HepG2 (cell line): ENCODE measurements around the gene CARD9. TPM values are rescaled to one million over a fixed set of nuclear protein-coding genes. Genes with fewer than 3 reads are reported as not detected.
A peak's percentile ranks its signal among the peaks of the same experiment; 100 is the strongest.

Experiments
- ATAC-seq: fragments of 200-7000 bp; cut with Tn5 transposase; 3 replicates; pipeline ENCODE4 v1.9.1; 2020; ENCODE audit warnings: mild to moderate bottlenecking, moderate library complexity
- BruUV-seq: library from RNA; stranded (reverse); fragments of 400-500 nt; replicated peaks from 2 replicates; lab custom pipeline; 2021; lab: Mats Ljungman, UMichigan
- CTCF ChIA-PET: fragments of 300-600 bp; formaldehyde crosslinking; extraction: SDS; loops from one replicate; lab custom pipeline; 2021; ENCODE audit warnings: low total read pairs, inconsistent platforms, low intra/inter-chr PET ratio; lab: Yijun Ruan, JAX
- POLR2A ChIA-PET: fragments of 350-600 bp; sonication (Branson Sonifier 250); formaldehyde crosslinking; loops from one replicate; lab custom pipeline; 2020; ENCODE audit warnings: antibody characterized with exemption, inconsistent platforms; lab: Yijun Ruan, JAX
- DNase-seq: peaks from one replicate; pipeline ENCODE4 v3.0.0-alpha.2; 2015; ENCODE audit warnings: low spot score
- FAIRE-seq: peaks from 3 replicates; lab custom pipeline; 2011; peaks lifted over from hg19 to GRCh38; lab: Jason Lieb, UNC
- H2AFZ ChIP-seq: one replicate; pipeline ENCODE4 v1.6.1; 2011; ENCODE audit warnings: low read length, inconsistent platforms
- H3K27ac ChIP-seq: fragments of 300-600 bp; 3 replicates; pipeline ENCODE4 v1.8.0; 2011; ENCODE audit warnings: mixed run types, mild to moderate bottlenecking, mixed read lengths, low read length, inconsistent platforms; ENCODE audit not compliant: insufficient read depth; ENCODE audit errors: extremely low read length
- H3K27me3 ChIP-seq, 2 experiments: fragments of 200-600 bp in 1 of 2; 2 replicates in 1 of 2; 3 replicates in 1 of 2; pipeline versions ENCODE4 v1.6.0 to v1.8.0; 2011; ENCODE audit warnings: low read length in 2 of 2, mild to moderate bottlenecking in 2 of 2, moderate library complexity in 2 of 2, inconsistent platforms in 1 of 2; ENCODE audit not compliant: insufficient read depth in 2 of 2, control insufficient read depth in 1 of 2
- H3K36me3 ChIP-seq, 2 experiments: fragments of 200-600 bp in 1 of 2; replicated peaks in 1 of 2; 2 replicates in 1 of 2; 3 replicates in 1 of 2; pipeline versions ENCODE4 v1.5.1 to v1.8.0; 2011; ENCODE audit warnings: low read length in 2 of 2, inconsistent platforms in 1 of 2; ENCODE audit not compliant: insufficient read depth in 2 of 2, control insufficient read depth in 1 of 2
- H3K4me1 ChIP-seq: 2 replicates; pipeline ENCODE4 v1.5.1; 2012; ENCODE audit warnings: low read length, inconsistent platforms; ENCODE audit not compliant: insufficient read depth
- H3K4me2 ChIP-seq: 2 replicates; pipeline ENCODE4 v1.6.0; 2011; ENCODE audit warnings: low read depth, low read length, inconsistent platforms
- H3K4me3 ChIP-seq, 3 experiments: fragments of 200-600 bp in 1 of 3; sonication (generic), shearing (Covaris generic) in 1 of 3; replicated peaks in 1 of 3; 2 replicates each; pipeline ENCODE4 v1.5.1; 2011 to 2016; ENCODE audit warnings: low read length in 3 of 3, inconsistent platforms in 2 of 3, low read depth in 2 of 3, mild to moderate bottlenecking in 2 of 3, control low read depth in 1 of 3, mixed read lengths in 1 of 3; ENCODE audit not compliant: insufficient read depth in 1 of 3
- H3K79me2 ChIP-seq: one replicate; pipeline ENCODE4 v1.6.1; 2011; ENCODE audit warnings: low read length, inconsistent platforms; ENCODE audit not compliant: insufficient read depth
- H3K9ac ChIP-seq: 2 replicates; pipeline ENCODE4 v1.6.0; 2011; ENCODE audit warnings: mild to moderate bottlenecking, low read depth, low read length, inconsistent platforms; ENCODE audit not compliant: insufficient read depth
- H3K9me3 ChIP-seq: 2 replicates; pipeline ENCODE4 v1.5.1; 2012; ENCODE audit warnings: mild to moderate bottlenecking, low read length
- H4K20me1 ChIP-seq: 2 replicates; pipeline ENCODE4 v1.6.0; 2011; ENCODE audit warnings: inconsistent platforms, mild to moderate bottlenecking, low read length, moderate library complexity; ENCODE audit not compliant: insufficient read depth
- FOSL2 ChIP-seq: sonication (generic); formaldehyde crosslinking; IDR thresholded peaks from 2 replicates; pipeline ENCODE4 v1.4.0; 2020; ENCODE audit warnings: missing genetic modification reagents
- HOXD1 ChIP-seq: sonication (generic); formaldehyde crosslinking; IDR thresholded peaks from 2 replicates; pipeline ENCODE4 v1.5.0; 2020; ENCODE audit warnings: missing genetic modification reagents
- KAT2B ChIP-seq: fragments of 150-350 bp; IDR thresholded peaks from 2 replicates; pipeline ENCODE4 v1.6.1; 2014; ENCODE audit warnings: low read depth, low read length, borderline replicate concordance
- MBD4 ChIP-seq: IDR thresholded peaks from 2 replicates; pipeline ENCODE4 v1.6.1; 2012; ENCODE audit warnings: low read length, inconsistent platforms, borderline replicate concordance
- MEF2D ChIP-seq: sonication (generic); formaldehyde crosslinking; IDR thresholded peaks from 2 replicates; pipeline ENCODE4 v1.5.1; 2020; ENCODE audit warnings: mild to moderate bottlenecking, missing genetic modification reagents
- MXD4 ChIP-seq: IDR thresholded peaks from 2 replicates; pipeline ENCODE4 v1.6.1; 2016; ENCODE audit warnings: mild to moderate bottlenecking, missing biosample characterization, missing genetic modification reagents
- TP53 ChIP-seq: sonication (generic); formaldehyde crosslinking; conservative IDR thresholded peaks from 2 replicates; pipeline ENCODE4 v1.4.0; 2020; ENCODE audit warnings: missing genetic modification reagents
- WGBS: methylation state at CpG from one replicate; pipeline ENCODE4 v1.1.6; 2017; ENCODE audit warnings: low lambda C conversion rate; 5-methylcytosine and 5-hydroxymethylcytosine counted together
- in situ Hi-C: cut with HindIII; loops from 2 replicates; pipeline ENCODE4 v1.10.0; 2017; ENCODE audit warnings: low pct_unique_long_range_greater_than_20kb; ENCODE audit not compliant: extremely low pct_ligation_motif_present
- intact Hi-C: fragments of 100-400 bp; cut with micrococcal nuclease; formaldehyde crosslinking; loops from one replicate; pipeline ENCODE4 v1.10.0; 2022; ENCODE audit not compliant: unreplicated experiment
- polyA plus RNA-seq, 8 experiments: library from polyadenylated mRNA; depleted of rRNA in 3 of 8; stranded (reverse) in 7 of 8; unstranded in 1 of 8; fragments of >200 nt; fragmentation: Illumina TruSeq in 4 of 8; extraction: Trizol in 4 of 8; gene quantifications; 2 replicates each; pipeline versions ENCODE4 v1.2.1 to v1.2.3, GENCODE V29; 2011 to 2016; ENCODE audit warnings: low read depth in 4 of 8, missing spikeins in 1 of 8, mixed read lengths in 1 of 8; ENCODE audit not compliant: insufficient read depth in 1 of 8
- total RNA-seq, 5 experiments: library from RNA; depleted of rRNA; stranded (reverse); fragments of >200 nt; fragmentation: Illumina TruSeq; extraction: Trizol; gene quantifications; 2 replicates each; pipeline ENCODE4 v1.2.3, GENCODE V29; 2016; ENCODE audit warnings: low read depth in 1 of 5
- TF ChIP-seq, protein P1 (sequence below): sonication (generic); formaldehyde crosslinking; IDR thresholded peaks from 2 replicates; pipeline ENCODE4 v1.4.0; 2020; ENCODE audit warnings: missing genetic modification reagents

Gene CARD9
- total and polyA plus RNA-seq, 2 of the 13 experiments (the other 11 are each of a cell fraction or from before 2014, with no cell fraction given) = 3.3 to 7.4 TPM

DNA sequence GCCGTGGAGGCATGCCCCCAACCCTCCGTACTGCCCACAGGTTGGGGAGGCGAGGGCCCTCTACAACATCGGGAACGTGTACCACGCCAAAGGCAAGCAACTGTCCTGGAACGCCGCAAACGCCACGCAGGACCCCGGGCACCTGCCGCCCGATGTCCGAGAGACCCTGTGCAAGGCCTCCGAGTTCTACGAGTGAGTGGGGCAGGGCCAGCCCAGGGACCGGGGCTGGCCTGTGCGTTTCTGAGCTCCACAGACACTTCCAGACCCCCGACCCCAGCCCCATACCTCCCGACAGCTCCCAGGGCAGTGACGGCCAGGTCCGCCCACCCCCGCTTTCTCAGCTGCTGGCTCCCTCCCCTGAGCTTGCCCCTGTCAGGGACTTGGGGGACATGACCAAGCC lies 36.6 kb downstream of the CARD9 start:
- no TSS peak for BruUV-seq
- H2AFZ ChIP-seq = no peak overlapping the region
- no peak overlapping the region for H3K27ac ChIP-seq
- H3K27me3 ChIP-seq = peaks cover 7 to 15% of the 10 kb centered on the region in 2 experiments; a peak in 3 of 5 replicates
- CTCF ChIA-PET = no interaction called here
- POLR2A ChIA-PET = interaction anchor here (1.0 kb wide), 1 partner anchor 9 kb away, joined by 4 read pairs; no protein-coding TSS in a partner anchor
- no peaks in the 10 kb centered on the region for H4K20me1 ChIP-seq
- no peaks in the 10 kb centered on the region for H3K36me3 ChIP-seq
- peaks cover 27% of the 10 kb centered on the region for H3K4me1 ChIP-seq
- in situ Hi-C loops = loop anchor here (25.0 kb wide), 1 partner anchor 300 kb away; no protein-coding TSS in a partner anchor
- DNase-seq (no peak), ATAC-seq (no peak), FAIRE-seq (no peak)
- intact Hi-C loops = loop anchor here (5.0 kb wide), 1 partner anchor 35 kb away; the partner anchor contains the start of gene CARD9
- no peak overlapping the region for H3K9ac ChIP-seq
- H3K79me2 ChIP-seq = no peaks in the 10 kb centered on the region
- TF ChIP-seq KAT2B = no peak
- no peak for TF ChIP-seq MBD4
- no peak for TF ChIP-seq HOXD1 (CRISPR knock-in tag)
- no peak for TF ChIP-seq TP53 (CRISPR knock-in tag)
- H3K4me2 ChIP-seq = no peak overlapping the region
- WGBS = 81% methylated on average over 9 of the region's 23 CpGs
- H3K4me3 ChIP-seq = no peak overlapping the region
- no peaks in the 10 kb centered on the region for H3K9me3 ChIP-seq

DNA sequence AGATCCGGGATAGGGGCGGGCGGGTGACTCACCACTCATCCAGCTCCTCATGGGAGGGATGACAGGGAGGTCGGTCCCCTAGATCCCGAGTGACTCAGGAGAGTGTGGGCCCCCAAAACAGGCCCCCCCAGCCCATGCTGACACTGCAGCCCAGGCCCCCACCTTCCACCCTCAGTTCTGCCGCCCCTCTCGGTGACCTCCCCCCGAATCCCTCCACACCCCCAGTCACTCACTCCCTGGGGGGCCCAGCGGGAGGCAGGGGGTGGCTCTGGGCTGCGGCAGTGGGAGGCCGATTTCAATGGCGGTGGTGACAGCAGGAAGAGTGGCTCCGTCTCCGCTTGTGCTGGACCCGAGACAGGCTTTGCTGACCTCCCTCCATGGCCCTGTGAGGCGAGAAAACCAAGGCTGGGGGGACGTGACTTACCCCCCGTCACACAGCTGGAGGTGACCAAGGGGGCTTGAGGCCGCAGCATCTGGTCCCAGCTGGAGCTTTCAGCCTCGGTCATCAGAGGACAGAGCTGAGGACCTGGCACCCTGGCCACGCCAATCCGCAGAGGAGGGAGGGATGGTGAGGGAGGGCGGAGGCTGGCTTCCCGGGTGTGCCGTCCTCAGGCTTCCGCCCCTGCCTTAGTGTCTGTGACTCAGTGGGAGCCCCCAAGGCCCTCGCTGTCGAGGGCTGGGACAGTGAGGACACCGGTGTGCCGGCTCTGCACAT lies 37.2 kb downstream of the CARD9 start:
- H3K79me2 ChIP-seq = no peaks in the 10 kb centered on the region
- H3K27me3 ChIP-seq = peaks cover 8 to 21% of the 10 kb centered on the region in 2 experiments; a peak in 3 of 5 replicates
- TF ChIP-seq FOSL2 (peak; percentile 51; the same call in 1 of the 2 replicates), MXD4 (CRISPR knock-in tag) (no peak), MEF2D (no peak)
- TF ChIP-seq, protein P1, sequence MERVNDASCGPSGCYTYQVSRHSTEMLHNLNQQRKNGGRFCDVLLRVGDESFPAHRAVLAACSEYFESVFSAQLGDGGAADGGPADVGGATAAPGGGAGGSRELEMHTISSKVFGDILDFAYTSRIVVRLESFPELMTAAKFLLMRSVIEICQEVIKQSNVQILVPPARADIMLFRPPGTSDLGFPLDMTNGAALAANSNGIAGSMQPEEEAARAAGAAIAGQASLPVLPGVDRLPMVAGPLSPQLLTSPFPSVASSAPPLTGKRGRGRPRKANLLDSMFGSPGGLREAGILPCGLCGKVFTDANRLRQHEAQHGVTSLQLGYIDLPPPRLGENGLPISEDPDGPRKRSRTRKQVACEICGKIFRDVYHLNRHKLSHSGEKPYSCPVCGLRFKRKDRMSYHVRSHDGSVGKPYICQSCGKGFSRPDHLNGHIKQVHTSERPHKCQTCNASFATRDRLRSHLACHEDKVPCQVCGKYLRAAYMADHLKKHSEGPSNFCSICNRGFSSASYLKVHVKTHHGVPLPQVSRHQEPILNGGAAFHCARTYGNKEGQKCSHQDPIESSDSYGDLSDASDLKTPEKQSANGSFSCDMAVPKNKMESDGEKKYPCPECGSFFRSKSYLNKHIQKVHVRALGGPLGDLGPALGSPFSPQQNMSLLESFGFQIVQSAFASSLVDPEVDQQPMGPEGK = peak; percentile 40; the same call in 1 of the 2 replicates
- H3K9me3 ChIP-seq = no peaks in the 10 kb centered on the region
- no peaks in the 10 kb centered on the region for H3K36me3 ChIP-seq
- no peak overlapping the region for H2AFZ ChIP-seq
- H3K27ac ChIP-seq = no peak overlapping the region
- WGBS = 56% methylated on average over 21 of the region's 30 CpGs
- ATAC-seq (no peak), FAIRE-seq (no peak), DNase-seq (no peak)
- intact Hi-C loops = loop anchor here (5.0 kb wide), 1 partner anchor 36 kb away; the partner anchor contains the start of gene CARD9
- BruUV-seq = no TSS peak
- H4K20me1 ChIP-seq = no peaks in the 10 kb centered on the region
- H3K4me1 ChIP-seq = peaks cover 30% of the 10 kb centered on the region
- ChIA-PET CTCF (no interaction called here), POLR2A (no interaction called here)
- no peak overlapping the region for H3K4me2 ChIP-seq
- H3K9ac ChIP-seq = no peak overlapping the region
- in situ Hi-C loops = loop anchor here (25.0 kb wide), 1 partner anchor 301 kb away; no protein-coding TSS in a partner anchor
- no peak overlapping the region for H3K4me3 ChIP-seq
